ENCODE results near the gene ELMO1.

DNA sequence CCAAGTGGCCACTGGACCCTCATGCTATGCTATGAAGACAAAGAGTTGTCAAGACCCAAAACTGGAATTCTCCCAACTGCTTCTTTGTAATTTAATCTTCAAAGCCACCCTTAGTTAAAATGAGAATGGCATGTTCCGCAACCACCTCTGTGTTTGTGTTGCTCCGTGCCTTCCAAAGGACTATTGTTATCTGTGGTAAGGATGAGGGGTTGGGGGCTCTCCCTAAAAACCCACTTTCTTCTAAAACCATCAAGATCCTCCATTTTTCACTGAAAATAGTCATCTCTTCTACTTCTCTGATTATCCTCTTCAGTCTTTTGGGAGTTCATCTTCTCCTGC, 502.3 kb downstream of the ELMO1 start:
- TF ChIP-seq, protein P1, sequence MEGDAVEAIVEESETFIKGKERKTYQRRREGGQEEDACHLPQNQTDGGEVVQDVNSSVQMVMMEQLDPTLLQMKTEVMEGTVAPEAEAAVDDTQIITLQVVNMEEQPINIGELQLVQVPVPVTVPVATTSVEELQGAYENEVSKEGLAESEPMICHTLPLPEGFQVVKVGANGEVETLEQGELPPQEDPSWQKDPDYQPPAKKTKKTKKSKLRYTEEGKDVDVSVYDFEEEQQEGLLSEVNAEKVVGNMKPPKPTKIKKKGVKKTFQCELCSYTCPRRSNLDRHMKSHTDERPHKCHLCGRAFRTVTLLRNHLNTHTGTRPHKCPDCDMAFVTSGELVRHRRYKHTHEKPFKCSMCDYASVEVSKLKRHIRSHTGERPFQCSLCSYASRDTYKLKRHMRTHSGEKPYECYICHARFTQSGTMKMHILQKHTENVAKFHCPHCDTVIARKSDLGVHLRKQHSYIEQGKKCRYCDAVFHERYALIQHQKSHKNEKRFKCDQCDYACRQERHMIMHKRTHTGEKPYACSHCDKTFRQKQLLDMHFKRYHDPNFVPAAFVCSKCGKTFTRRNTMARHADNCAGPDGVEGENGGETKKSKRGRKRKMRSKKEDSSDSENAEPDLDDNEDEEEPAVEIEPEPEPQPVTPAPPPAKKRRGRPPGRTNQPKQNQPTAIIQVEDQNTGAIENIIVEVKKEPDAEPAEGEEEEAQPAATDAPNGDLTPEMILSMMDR (IDR thresholded peaks at IDR 0.05) = no peak
- TF ChIP-seq ZFX (IDR thresholded peaks at IDR 0.05; ENCODE audit: borderline replicate concordance) = no peak

All from 22Rv1 (cell line).